HG03520 (cell line): ENCODE results near the gene CERS4.
"Not testable (repeated sequence)": the region's sequence is repeated elsewhere in the genome, so short reads cannot be mapped to it uniquely, and the experiment has no call there.

Experiments
- ATAC-seq: cut with Tn5 transposase; IDR thresholded peaks from one replicate; pipeline ENCODE4 v1.9.1; 2021; ENCODE audit warnings: mild to moderate bottlenecking, moderate library complexity; ENCODE audit not compliant: unreplicated experiment

Gene CERS4

GRCh38 chr19:8209462-8210378 lies 550 bp downstream of the CERS4 start:
- ATAC-seq, result peak; percentile 58

- no peak for ATAC-seq
Observed at GRCh38 chr19:8210421-8211101, 1.4 kb downstream of the CERS4 start.

GRCh38 chr19:8212212-8212611 lies 3.0 kb downstream of the CERS4 start:
- no peak for ATAC-seq

GRCh38 chr19:8212916-8213315 lies 3.7 kb downstream of the CERS4 start:
- ATAC-seq, result no peak

GRCh38 chr19:8213827-8214672 lies 4.9 kb downstream of the CERS4 start:
- no peak for ATAC-seq

GRCh38 chr19:8214802-8215201 lies 5.6 kb downstream of the CERS4 start:
- ATAC-seq, result no peak

GRCh38 chr19:8215783-8216182 lies 6.6 kb downstream of the CERS4 start:
- no peak for ATAC-seq

GRCh38 chr19:8216357-8216756 lies 7.2 kb downstream of the CERS4 start:
- ATAC-seq, result no peak

- not testable (repeated sequence) for ATAC-seq
Observed at GRCh38 chr19:8218127-8218526, 9.0 kb downstream of the CERS4 start.

- no peak for ATAC-seq
Observed at GRCh38 chr19:8220481-8220880, 11.3 kb downstream of the CERS4 start.

- no peak for ATAC-seq
Observed at GRCh38 chr19:8221161-8221560, 12.0 kb downstream of the CERS4 start.

GRCh38 chr19:8223442-8223841 lies 14.3 kb downstream of the CERS4 start:
- ATAC-seq, result not testable (repeated sequence)

GRCh38 chr19:8224394-8225145 lies 15.4 kb downstream of the CERS4 start:
- ATAC-seq, result no peak

- ATAC-seq, result no peak
Observed at GRCh38 chr19:8231073-8231604, 22.0 kb downstream of the CERS4 start.

- no peak for ATAC-seq
Observed at GRCh38 chr19:8233370-8233769, 24.2 kb downstream of the CERS4 start.

- no peak for ATAC-seq
Observed at GRCh38 chr19:8237026-8237425, 27.9 kb downstream of the CERS4 start.

GRCh38 chr19:8238251-8238650 lies 29.1 kb downstream of the CERS4 start:
- ATAC-seq, result no peak

GRCh38 chr19:8239528-8240273 lies 30.5 kb downstream of the CERS4 start:
- ATAC-seq, result no peak
